ENCODE results near the gene CLP1.

GRCh38 chr11:57643802-57644201 lies 13.8 kb upstream of the CLP1 start:
- TF ChIP-seq MAX (IDR thresholded peaks at IDR 0.05) (no peak), CTCF (IDR thresholded peaks at IDR 0.05; ENCODE audit: low read depth, low read length, missing input control) (no peak), SP1 (IDR thresholded peaks at IDR 0.05) (no peak), REST (IDR thresholded peaks at IDR 0.05) (no peak), ZBTB33 (IDR thresholded peaks at IDR 0.05) (no peak)

Measured in liver (tissue), 3 donors.